ENCODE results near the gene ORM2. TPM values are rescaled to one million over a fixed set of nuclear protein-coding genes. Genes with fewer than 3 reads are reported as not detected.
"Not testable (repeated sequence)": the region's sequence is repeated elsewhere in the genome, so short reads cannot be mapped to it uniquely, and the experiment has no call there.

ORM2 gene
- polyA plus RNA-seq, 1 donor, result not detected

DNA sequence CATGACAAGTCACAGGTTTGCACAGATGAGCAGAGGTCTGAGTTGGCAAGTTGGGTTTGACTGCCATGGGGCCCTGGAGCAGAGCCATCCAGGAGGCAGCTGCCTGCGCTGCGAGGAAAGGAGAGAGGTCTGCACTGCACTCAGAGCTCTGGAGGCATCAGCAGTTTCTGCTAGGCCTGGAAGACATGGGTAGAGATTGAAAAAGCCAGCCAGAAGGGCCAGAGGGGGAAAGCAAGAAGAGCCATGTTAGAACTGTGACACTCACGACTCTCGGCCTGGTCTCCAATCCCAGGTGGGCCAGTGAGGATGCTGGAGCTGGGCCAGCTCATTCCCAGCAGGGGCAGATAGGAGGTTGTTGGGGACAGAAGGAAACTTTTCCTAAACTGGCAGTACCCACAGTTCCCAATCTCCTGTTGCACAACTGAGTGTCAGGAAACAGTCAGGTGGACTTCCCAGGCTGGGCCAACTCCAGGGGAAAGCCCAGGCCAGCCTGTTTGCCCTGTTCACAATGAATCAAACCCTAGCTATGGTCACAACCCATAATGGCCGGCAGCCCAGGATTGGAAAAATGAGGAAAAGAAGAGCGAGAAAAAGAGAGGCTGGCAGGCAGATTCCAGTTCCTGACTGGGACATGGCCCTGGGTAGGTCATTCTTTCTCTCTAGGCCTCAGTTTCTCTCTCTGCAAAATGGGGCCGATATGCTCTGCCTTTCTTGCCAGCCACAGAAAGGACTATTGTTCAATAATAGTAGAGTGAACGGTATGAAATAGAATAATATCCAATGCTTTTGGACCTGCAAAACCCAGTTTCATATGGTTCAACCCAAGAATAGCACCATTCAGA lies 14.6 kb upstream of the ORM2 start:
- no peak for DNase-seq

DNA sequence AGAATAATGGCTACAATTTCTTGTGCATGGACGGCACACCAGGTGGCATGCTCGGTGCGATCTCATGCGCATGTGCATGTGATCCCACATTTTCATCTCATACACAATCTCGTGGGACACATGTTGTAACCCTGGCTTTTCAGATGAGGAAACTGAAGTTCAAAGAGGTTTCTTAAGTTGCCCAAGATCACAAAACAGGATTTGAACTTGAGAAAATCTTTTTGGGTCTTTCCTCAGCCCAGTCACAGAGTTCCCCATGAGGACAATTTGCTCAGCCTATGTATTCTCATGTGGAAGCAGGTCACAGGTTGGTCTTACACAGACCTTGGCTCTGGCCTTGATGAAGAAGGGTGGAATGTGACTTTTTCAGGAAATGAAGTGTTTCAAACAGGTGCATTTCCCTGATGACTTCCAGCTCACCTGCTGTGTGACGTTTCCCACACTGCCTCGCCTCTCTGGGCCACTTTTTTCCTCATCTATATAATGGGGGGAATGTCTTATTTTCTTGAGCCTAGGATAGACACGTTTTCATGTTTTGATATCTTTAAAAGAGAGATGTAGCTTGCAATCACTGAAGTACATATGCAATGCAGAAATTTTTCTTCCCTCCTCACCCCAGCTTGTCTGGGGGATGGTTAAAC lies 13.8 kb upstream of the ORM2 start:
- DNase-seq, result no peak

DNA sequence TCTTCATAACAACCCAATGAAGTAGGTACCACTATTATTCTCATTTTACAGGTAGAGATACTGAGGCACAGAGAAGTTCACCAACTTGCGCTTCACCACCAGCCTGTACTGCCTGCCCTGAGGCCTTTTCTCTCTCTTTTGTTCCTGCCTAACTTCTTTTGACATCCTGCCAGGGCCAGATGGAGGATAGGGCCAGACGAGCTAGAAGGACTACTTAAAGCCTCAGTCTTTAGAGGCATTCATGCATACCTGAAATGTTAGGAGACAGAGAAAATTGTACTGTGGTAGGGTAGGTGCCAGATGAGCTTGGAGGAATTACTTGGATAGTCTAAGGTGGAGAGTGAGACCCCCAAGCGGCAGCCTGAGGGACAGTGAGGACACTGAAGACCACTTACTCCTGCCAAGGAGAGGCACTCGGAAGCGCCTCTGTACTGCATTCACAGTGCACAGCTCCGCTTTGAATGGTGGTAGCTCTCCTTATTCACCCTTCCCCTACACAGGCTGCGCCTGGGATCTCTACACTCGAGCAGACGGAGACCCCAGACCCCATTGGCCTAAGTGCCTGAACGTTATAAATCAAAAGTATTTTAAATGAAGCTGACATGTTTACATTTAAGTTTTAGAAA lies 13.0 kb upstream of the ORM2 start:
- no peak for DNase-seq

GRCh38 chr9:114317665-114318357 lies 11.9 kb upstream of the ORM2 start:
- no peak for DNase-seq

DNA sequence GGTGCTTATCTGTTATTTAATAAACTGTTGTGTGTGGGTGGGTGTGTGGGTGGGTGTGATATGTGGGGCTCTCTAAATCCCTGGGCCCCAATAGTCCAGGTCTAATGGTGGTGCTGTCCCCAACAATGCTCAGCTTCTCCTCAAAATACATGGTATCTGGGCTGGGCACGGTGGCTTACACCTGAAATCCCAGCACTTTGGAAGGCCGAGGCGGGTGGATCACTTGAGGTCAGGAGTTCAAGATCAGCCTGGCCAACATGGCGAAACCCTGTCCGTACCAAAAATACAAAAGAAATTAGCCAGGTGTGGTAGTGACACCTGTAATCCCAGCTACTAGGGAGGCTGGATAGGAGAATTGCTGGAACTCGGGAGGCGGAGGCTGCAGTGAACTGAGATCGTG lies 11.3 kb upstream of the ORM2 start:
- DNase-seq, result no peak

- DNase-seq, result no peak
These were observed 10.5 kb upstream of the ORM2 start for GRCh38 chr9:114319147-114319546.

DNA sequence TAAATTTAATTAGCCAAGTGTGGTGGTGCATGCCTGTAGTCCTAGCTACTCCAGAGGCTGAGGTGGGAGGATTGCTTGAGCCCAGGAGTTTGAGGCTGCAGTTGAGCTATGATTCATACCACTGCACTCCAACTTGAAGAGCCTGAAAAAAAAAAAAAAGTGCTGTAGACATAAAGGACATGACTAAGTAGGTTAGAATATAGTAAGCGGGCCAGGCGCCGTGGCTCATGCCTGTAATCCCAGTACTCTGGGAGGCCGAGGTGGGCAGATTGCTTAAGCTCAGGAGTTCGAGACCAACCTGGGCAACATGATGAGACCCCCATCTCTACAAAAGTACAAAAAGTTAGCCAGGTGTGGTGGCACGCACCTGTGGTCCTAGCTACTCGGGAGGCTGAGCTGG lies 9.0 kb upstream of the ORM2 start:
- DNase-seq, result not testable (repeated sequence)

GRCh38 chr9:114321759-114322158 lies 7.9 kb upstream of the ORM2 start:
- no peak for DNase-seq

DNA sequence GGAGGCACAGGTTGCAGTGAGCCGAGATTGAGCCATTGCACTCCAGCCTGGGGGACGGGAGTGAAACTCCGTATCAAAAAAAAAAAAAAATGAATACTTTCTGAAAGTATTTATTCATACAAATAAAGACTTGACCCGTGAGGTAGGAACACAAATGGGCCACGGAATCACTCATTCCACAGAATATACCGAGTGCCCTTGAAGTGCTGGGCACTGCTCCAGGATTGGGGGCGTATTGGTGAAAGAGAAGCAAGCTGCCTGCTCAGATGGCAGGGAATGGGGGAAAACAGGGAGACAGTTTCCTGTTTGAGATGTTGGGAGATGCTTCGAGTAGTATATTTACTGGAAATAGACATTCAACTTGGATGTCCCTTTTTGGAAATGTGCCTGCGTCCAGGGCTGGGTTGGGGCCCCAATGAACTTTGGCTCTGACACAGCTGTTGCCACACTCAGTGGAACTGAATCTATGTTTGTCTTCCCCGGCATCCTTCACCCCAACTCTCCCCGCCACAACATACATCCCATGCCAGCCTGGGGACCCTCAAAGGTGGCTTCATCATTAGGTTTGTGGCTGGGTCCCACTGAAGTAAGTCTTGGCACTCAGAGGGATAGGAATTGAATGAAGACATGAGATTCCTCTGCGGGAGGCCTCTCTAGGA lies 7.4 kb upstream of the ORM2 start:
- DNase-seq, result not testable (repeated sequence)

DNA sequence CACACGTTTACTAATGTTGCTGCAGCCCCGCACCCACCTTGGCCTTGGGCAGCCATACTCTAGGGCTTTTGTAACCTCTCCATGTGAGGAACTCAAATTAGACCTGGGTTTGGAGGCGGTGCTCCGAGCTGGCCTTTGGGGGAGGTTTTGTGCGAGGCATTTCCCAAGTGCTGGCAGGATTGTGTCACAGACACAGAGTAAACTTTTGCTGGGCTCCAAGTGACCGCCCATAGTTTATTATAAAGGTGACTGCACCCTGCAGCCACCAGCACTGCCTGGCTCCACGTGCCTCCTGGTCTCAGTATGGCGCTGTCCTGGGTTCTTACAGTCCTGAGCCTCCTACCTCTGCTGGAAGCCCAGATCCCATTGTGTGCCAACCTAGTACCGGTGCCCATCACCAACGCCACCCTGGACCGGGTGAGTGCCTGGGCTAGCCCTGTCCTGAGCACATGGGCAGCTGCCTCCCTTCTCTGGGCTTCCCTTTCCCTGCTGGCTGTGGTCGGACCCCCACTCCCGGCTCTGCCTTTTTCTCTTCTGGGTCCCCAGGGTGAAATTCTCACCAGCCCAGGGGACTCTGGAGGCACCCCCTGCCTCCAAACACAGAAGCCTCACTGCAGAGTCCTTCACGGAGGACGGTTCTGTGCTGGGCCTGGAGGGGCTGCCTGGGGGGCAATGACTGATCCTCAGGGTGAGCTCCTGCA lies 6.7 kb upstream of the ORM2 start, which contains the start of gene ORM1:
ORM1 (plus strand) TSS at position 268 of the 701 bp plus-strand sequence; CDS start at position 304, 36 bp downstream.
- not testable (repeated sequence) for DNase-seq

GRCh38 chr9:114323849-114324248 lies 5.8 kb upstream of the ORM2 start:
- DNase-seq, result not testable (repeated sequence)

GRCh38 chr9:114324492-114324891 lies 5.2 kb upstream of the ORM2 start:
- no peak for DNase-seq

- DNase-seq, result not testable (repeated sequence)
These were observed 4.7 kb upstream of the ORM2 start for GRCh38 chr9:114324965-114325364.

GRCh38 chr9:114325684-114326254 lies 3.9 kb upstream of the ORM2 start:
- not testable (repeated sequence) for DNase-seq

DNA sequence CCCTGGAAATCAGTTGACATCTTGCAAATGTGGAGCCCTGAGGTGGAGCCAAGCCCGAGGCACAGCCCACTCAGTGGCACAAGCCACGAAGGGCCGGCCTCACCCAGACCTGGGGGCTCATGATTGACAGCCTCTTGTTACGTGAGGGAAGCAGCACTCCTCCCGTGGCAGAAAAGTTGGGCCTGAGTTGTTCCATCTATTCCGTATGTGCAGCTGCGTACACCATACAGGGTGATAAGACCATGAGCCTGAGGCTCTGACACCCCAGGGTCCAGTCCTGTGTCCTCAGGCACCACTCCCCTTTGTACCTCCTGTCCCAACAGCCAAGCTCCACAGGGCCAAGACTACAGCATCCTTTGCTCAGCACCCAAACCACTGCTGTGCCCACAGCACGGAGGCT lies 1.9 kb upstream of the ORM2 start:
- no peak for DNase-seq

- DNase-seq, result not testable (repeated sequence)
These were observed 1.3 kb upstream of the ORM2 start for GRCh38 chr9:114328357-114328820.

- not testable (repeated sequence) for DNase-seq
These were observed 588 bp upstream of the ORM2 start for GRCh38 chr9:114328937-114329624.

DNA sequence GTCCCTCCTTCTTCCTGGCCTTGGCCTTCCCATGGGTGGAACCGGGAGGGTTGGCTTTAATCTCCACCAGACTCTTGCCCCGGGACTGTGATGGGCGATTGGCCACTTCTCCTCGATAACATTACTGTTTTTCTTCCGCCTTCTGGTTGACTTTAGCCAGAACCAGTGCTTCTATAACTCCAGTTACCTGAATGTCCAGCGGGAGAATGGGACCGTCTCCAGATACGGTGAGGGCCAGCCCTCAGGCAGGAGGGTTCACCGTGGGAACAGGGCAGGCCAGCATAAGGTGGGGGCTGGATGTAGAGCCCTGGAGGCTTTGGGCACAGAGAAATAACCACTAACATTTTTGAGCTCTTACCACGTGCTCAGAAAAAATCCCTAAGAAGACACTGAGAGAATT lies 967 bp downstream of the ORM2 start:
- no peak for DNase-seq

DNA sequence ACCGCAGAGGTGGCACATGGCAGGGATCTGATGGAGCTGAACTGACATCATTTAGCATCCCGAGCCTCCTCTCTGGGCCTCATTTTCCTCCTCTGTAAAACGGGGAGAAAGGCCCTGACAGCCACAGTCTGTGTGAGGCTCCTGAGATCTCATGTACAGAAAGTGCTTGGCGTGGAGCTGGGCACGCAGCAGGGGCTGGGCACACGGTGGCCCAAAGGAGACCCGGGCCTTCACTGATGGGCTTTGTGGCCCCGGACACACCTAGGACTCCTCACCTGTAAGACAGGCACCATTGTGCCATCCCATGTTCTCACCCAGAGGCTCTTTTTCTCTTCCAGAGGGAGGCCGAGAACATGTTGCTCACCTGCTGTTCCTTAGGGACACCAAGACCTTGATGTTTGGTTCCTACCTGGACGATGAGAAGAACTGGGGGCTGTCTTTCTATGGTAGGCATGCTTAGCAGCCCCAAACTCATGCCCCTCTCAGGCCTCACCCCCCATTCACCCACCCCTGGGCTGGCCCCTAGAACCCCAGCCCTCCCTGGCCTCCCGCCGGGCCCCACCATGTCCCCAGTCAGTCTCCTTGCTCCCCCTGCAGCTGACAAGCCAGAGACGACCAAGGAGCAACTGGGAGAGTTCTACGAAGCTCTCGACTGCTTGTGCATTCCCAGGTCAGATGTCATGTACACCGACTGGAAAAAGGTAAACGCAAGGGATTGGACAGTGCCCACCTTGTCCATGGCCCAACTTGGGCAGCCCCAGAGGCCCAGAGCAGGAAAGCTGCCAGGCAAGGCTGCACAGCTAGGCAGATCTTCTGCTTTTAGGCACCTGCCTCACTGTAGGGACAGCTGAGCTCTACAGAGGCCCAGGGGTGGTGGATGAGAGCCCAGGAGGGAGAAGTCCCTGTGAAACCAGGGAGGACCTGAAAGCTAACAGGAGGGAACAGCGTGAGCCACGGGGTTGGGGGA lies 1.8 kb downstream of the ORM2 start:
- not testable (repeated sequence) for DNase-seq
